Sigmoid colon (tissue), 7 donors: Measurements from ENCODE around the gene TBCCD1. TPM values are rescaled to one million over a fixed set of nuclear protein-coding genes. Genes with fewer than 3 reads are reported as not detected.

Experiments
- DNase-seq: peaks from one replicate; pipeline ENCODE4 v3.0.0-alpha.2; 2019
- H3K27ac ChIP-seq, 4 donors: fragments of 200-600 bp; sonication (generic); one replicate each; pipeline ENCODE4 v1.5.1; 2016 to 2019; ENCODE audit warnings: mild to moderate bottlenecking in 1 of 4
- H3K27me3 ChIP-seq, 3 donors: fragments of 200-600 bp; sonication (generic); one replicate each; pipeline ENCODE4 v1.5.1; 2019; ENCODE audit warnings: mild to moderate bottlenecking in 1 of 3
- H3K36me3 ChIP-seq, 4 donors: fragments of 200-600 bp; sonication (generic); one replicate each; pipeline ENCODE4 v1.5.1; 2016 to 2019
- H3K4me1 ChIP-seq, 4 donors: fragments of 200-600 bp; sonication (generic); one replicate each; pipeline ENCODE4 v1.5.1; 2017 to 2019
- H3K4me3 ChIP-seq, 4 donors: fragments of 200-600 bp; sonication (generic); one replicate each; pipeline ENCODE4 v1.5.1; 2017 to 2019; ENCODE audit warnings: mild to moderate bottlenecking in 2 of 4, moderate library complexity in 1 of 4
- H3K9me3 ChIP-seq, 4 donors: fragments of 200-600 bp in 3 of 4; sonication (generic) in 3 of 4; one replicate each; pipeline versions ENCODE4 v1.5.1 to v1.6.1; 2013 to 2019
- EP300 ChIP-seq, 4 donors: sonication (generic); formaldehyde crosslinking; IDR thresholded peaks; one replicate each; pipeline ENCODE4 v1.6.1; 2017; ENCODE audit warnings: antibody characterized with exemption in 4 of 4
- POLR2A ChIP-seq, 2 donors: fragments of 450-650 bp; IDR thresholded peaks; one replicate each; pipeline ENCODE4 v1.6.1; 2016; ENCODE audit warnings: antibody characterized with exemption in 2 of 2, mild to moderate bottlenecking in 2 of 2, moderate library complexity in 2 of 2
- POLR2AphosphoS5 ChIP-seq, 4 donors: sonication (generic); formaldehyde crosslinking; IDR thresholded peaks; one replicate each; pipeline ENCODE4 v1.6.1; 2017; ENCODE audit warnings: antibody characterized with exemption in 4 of 4
- WGBS, 2 donors: extraction: QIAGEN DNeasy Blood & Tissue Kit; methylation state at CpG; one replicate each; pipeline ENCODE4 v1.1.7; 2013; 5-methylcytosine and 5-hydroxymethylcytosine counted together
- intact Hi-C: fragments of 100-400 bp; cut with DNase I; formaldehyde crosslinking; loops from one replicate; pipeline ENCODE4 v1.15.1; 2023
- polyA plus RNA-seq, 3 donors: library from polyadenylated mRNA; stranded (reverse); fragments of 200-250 nt; gene quantifications; one replicate each; pipeline ENCODE4 v1.2.3, GENCODE V29; 2013
- total RNA-seq, 4 donors: library from RNA; depleted of rRNA; stranded (reverse); fragments of >200 nt; gene quantifications; one replicate each; pipeline ENCODE4 v1.1.0, GENCODE V29; 2016
- TF ChIP-seq, protein P1 (sequence below), 4 experiments: fragments of 450-650 bp in 3 of 4; fragments of 200-600 bp in 1 of 4; IDR thresholded peaks; one replicate each; pipeline ENCODE4 v1.5.1; 2016 to 2019; ENCODE audit warnings: antibody characterized with exemption in 4 of 4, mild to moderate bottlenecking in 3 of 4, moderate library complexity in 2 of 4
- donor health status: healthy with polysubstance abuse.
- donor health status: Bipolar disorder and iron deficiency.
- donor health status: healthy.

Gene TBCCD1
- total and polyA plus RNA-seq, 7 donors, result 4.9 to 14.3 (median 9.7) TPM

DNA sequence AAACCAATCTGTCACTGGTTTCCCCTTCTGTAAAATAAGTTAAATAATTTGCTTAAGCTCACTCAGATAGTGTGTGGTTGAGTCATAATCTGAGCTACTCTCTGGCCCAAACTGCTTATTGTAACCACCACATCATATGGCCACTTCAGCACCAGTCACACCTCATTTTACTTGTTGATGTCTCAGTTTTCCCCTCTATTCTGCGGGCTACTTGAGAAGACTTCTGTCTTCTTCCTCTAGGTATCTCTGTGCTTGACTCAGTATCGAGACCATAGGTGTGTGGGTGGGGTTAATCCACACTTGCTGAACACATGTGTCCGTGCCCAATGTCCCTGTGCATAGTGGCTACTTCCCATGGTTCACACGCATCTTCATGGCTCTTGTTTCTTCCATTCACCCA, 55.9 kb downstream of the TBCCD1 start:
- no peak overlapping the region for H3K4me3 ChIP-seq
- intact Hi-C loops, result no loop called here
- H3K27ac ChIP-seq, result no peak overlapping the region
- DNase-seq, result no peak
- WGBS, 2 donors, result 84% methylated on average over 4 of the region's 4 CpGs
- no peaks in the 10 kb centered on the region for H3K36me3 ChIP-seq
- H3K9me3 ChIP-seq, result no peaks in the 10 kb centered on the region
- TF ChIP-seq POLR2AphosphoS5 (IDR thresholded peaks at IDR 0.05), result no peak
- TF ChIP-seq POLR2A (IDR thresholded peaks at IDR 0.05), result no peak
- TF ChIP-seq, protein P1, sequence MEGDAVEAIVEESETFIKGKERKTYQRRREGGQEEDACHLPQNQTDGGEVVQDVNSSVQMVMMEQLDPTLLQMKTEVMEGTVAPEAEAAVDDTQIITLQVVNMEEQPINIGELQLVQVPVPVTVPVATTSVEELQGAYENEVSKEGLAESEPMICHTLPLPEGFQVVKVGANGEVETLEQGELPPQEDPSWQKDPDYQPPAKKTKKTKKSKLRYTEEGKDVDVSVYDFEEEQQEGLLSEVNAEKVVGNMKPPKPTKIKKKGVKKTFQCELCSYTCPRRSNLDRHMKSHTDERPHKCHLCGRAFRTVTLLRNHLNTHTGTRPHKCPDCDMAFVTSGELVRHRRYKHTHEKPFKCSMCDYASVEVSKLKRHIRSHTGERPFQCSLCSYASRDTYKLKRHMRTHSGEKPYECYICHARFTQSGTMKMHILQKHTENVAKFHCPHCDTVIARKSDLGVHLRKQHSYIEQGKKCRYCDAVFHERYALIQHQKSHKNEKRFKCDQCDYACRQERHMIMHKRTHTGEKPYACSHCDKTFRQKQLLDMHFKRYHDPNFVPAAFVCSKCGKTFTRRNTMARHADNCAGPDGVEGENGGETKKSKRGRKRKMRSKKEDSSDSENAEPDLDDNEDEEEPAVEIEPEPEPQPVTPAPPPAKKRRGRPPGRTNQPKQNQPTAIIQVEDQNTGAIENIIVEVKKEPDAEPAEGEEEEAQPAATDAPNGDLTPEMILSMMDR (IDR thresholded peaks at IDR 0.05), result no peak
- no peak for TF ChIP-seq EP300 (IDR thresholded peaks at IDR 0.05)
- H3K4me1 ChIP-seq, result no peaks in the 10 kb centered on the region
- no peaks in the 10 kb centered on the region for H3K27me3 ChIP-seq

DNA sequence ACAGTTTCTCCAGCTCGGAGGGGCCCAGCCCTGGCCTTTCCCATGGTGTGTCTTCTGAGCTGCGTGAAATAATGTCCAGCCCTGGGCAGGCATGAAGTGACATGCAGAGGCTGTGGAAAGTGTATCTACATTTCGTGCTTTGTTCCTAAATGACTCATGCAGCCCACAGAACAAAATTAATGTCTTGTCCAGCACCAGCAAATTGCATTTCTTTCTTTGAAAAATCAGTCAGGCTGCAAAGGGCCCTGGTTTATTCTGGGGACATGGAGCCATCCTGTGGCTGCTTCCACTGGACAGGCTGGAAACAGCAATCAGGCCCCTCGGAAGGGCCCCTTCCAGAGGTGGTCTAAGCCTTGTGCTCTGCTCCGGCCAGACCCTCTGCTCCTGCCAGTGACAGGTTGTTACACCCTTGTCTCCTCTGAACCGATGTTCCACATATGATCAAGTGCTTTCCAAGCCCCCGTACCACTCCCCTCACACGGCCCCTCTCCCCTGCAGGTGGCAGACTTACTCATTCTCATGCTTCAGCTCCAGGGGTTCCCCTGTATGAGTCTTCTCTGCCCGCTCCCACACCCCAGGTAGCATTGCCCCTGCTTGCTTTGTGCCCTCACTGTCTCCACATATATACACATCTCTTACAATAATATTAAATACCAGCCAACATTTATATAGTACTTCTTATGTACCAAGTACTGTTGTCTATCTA, 56.6 kb downstream of the TBCCD1 start:
- no peak overlapping the region for H3K27ac ChIP-seq
- no peaks in the 10 kb centered on the region for H3K4me1 ChIP-seq
- H3K27me3 ChIP-seq, result no peaks in the 10 kb centered on the region
- intact Hi-C loops, result no loop called here
- DNase-seq, result no peak
- WGBS, 2 donors, result 70 to 72% methylated on average over 9 of the region's 9 CpGs
- no peak overlapping the region for H3K4me3 ChIP-seq
- H3K9me3 ChIP-seq, result no peaks in the 10 kb centered on the region
- no peaks in the 10 kb centered on the region for H3K36me3 ChIP-seq
- TF ChIP-seq POLR2A (IDR thresholded peaks at IDR 0.05) (no peak), EP300 (IDR thresholded peaks at IDR 0.05) (no peak), POLR2AphosphoS5 (IDR thresholded peaks at IDR 0.05) (no peak)
- TF ChIP-seq, protein P1 (IDR thresholded peaks at IDR 0.05), result no peak

DNA sequence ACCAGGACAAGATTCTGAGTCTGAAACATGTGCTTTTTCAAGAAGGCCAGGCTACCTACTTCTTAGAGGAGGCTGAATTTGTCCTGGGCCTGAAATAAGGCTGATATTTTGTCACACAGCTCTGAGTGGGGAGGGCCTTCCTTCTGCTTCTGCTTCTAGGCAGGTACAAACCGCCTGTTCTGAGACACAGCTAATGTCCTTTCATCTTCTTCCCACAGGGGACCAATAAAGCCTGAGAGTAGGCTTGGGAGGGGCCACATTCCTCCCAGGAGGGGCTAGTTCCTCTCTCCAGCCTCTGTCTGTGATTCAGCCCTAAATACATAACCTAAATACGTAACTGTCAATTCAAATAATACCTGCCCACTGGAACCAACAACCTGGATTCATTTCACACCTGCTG, 57.7 kb downstream of the TBCCD1 start:
- H3K4me1 ChIP-seq, result no peaks in the 10 kb centered on the region
- no peak overlapping the region for H3K27ac ChIP-seq
- H3K9me3 ChIP-seq, result no peaks in the 10 kb centered on the region
- no peak overlapping the region for H3K4me3 ChIP-seq
- TF ChIP-seq EP300 (IDR thresholded peaks at IDR 0.05), result no peak
- TF ChIP-seq POLR2A (IDR thresholded peaks at IDR 0.05), result no peak
- no peak for TF ChIP-seq POLR2AphosphoS5 (IDR thresholded peaks at IDR 0.05)
- TF ChIP-seq, protein P1 (IDR thresholded peaks at IDR 0.05), result no peak
- 61 to 72% methylated on average over 2 of the region's 2 CpGs for WGBS, 2 donors
- intact Hi-C loops, result no loop called here
- H3K27me3 ChIP-seq, result no peaks in the 10 kb centered on the region
- DNase-seq, result no peak
- no peaks in the 10 kb centered on the region for H3K36me3 ChIP-seq

DNA sequence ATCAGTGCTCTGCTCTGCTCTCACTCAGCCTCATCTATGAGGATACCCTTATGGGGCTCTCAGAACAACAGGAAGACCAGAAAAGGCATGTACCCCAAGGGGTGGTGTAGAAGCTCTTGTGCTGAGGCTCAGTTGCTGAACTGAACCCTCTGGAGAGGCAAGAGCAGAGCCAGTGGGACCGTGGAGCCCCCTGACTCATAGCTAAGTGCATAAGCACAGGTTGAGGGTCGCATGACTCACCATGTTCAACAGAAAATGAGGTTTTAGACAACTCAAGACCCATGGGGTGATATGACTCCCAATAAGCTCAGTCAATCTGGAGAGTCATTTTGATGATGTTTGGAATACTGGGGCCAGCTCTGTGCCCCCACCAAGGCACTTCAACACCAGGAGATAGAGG, 60.3 kb downstream of the TBCCD1 start:
- H3K27ac ChIP-seq, result no peak overlapping the region
- no peaks in the 10 kb centered on the region for H3K36me3 ChIP-seq
- H3K27me3 ChIP-seq, result no peaks in the 10 kb centered on the region
- no peak overlapping the region for H3K4me3 ChIP-seq
- WGBS, 2 donors, result 47 to 76% methylated on average over 2 of the region's 2 CpGs
- intact Hi-C loops, result no loop called here
- no peaks in the 10 kb centered on the region for H3K9me3 ChIP-seq
- H3K4me1 ChIP-seq, result peaks cover 0 to 6% (median 0%) of the 10 kb centered on the region in 4 donors
- TF ChIP-seq, protein P1 (IDR thresholded peaks at IDR 0.05), result no peak
- TF ChIP-seq POLR2A (IDR thresholded peaks at IDR 0.05) (no peak), EP300 (IDR thresholded peaks at IDR 0.05) (no peak), POLR2AphosphoS5 (IDR thresholded peaks at IDR 0.05) (no peak)
- DNase-seq, result no peak
